CD14-positive monocyte (primary cell): Measurements from ENCODE around the gene AMPD1. TPM values are rescaled to one million over a fixed set of nuclear protein-coding genes. Genes with fewer than 3 reads are reported as not detected.

Source experiments
- DNase-seq, 3 donors: peaks; one replicate each; pipeline ENCODE4 v3.0.0-alpha.2; 2011 to 2022
- H2AFZ ChIP-seq: 2 replicates; pipeline ENCODE4 v1.6.0; 2012; ENCODE audit warnings: mild to moderate bottlenecking, low read depth, low read length, inconsistent platforms; ENCODE audit not compliant: insufficient read depth, poor library complexity, severe bottlenecking
- H3K27ac ChIP-seq, 2 donors: 1 replicate in 1 of 2; 2 replicates in 1 of 2; pipeline ENCODE4 v1.5.1; 2012 to 2013; ENCODE audit warnings: low read length in 2 of 2, control low read depth in 1 of 2, inconsistent platforms in 1 of 2, low read depth in 1 of 2, mild to moderate bottlenecking in 1 of 2
- H3K27me3 ChIP-seq, 2 donors: one replicate each; pipeline versions ENCODE4 v1.6.0 to v1.6.1; 2011 to 2013; ENCODE audit warnings: low read length in 2 of 2; ENCODE audit not compliant: control insufficient read depth in 2 of 2, insufficient read depth in 2 of 2
- H3K36me3 ChIP-seq, 2 donors: replicated peaks in 1 of 2; 1 replicate in 1 of 2; 2 replicates in 1 of 2; pipeline versions ENCODE4 v1.5.1 to v1.6.1; 2012 to 2013; ENCODE audit warnings: low read length in 2 of 2, control low read depth in 1 of 2, inconsistent platforms in 1 of 2, mild to moderate bottlenecking in 1 of 2; ENCODE audit not compliant: insufficient read depth in 2 of 2, control insufficient read depth in 1 of 2
- H3K4me1 ChIP-seq, 2 donors: 1 replicate in 1 of 2; 2 replicates in 1 of 2; pipeline versions ENCODE4 v1.5.1 to v1.6.1; 2012 to 2013; ENCODE audit warnings: low read length in 2 of 2, control low read depth in 1 of 2, inconsistent platforms in 1 of 2, mild to moderate bottlenecking in 1 of 2, moderate library complexity in 1 of 2; ENCODE audit not compliant: insufficient read depth in 2 of 2, control insufficient read depth in 1 of 2
- H3K4me2 ChIP-seq: replicated peaks from 2 replicates; pipeline ENCODE3; 2012; ENCODE audit warnings: low read length, moderate library complexity, mild to moderate bottlenecking; ENCODE audit not compliant: poor library complexity, severe bottlenecking; ENCODE audit errors: extremely low read depth
- H3K4me3 ChIP-seq, 3 experiments: fragments of 200-600 bp in 1 of 3; sonication (generic) in 1 of 3; replicated peaks in 1 of 3; 1 replicate in 2 of 3; 2 replicates in 1 of 3; pipeline ENCODE4 v1.5.1; 2011 to 2013; ENCODE audit warnings: low read length in 3 of 3, mild to moderate bottlenecking in 3 of 3, control low read depth in 2 of 3, low read depth in 2 of 3, inconsistent platforms in 1 of 3, moderate library complexity in 1 of 3
- H3K79me2 ChIP-seq: 2 replicates; pipeline ENCODE4 v1.6.0; 2012; ENCODE audit warnings: mild to moderate bottlenecking, control low read depth, inconsistent platforms, low read length, moderate library complexity; ENCODE audit not compliant: insufficient read depth
- H3K9ac ChIP-seq: 2 replicates; pipeline ENCODE4 v1.6.0; 2017; ENCODE audit warnings: low read length, mild to moderate bottlenecking; ENCODE audit not compliant: insufficient read depth, poor library complexity, severe bottlenecking
- H3K9me3 ChIP-seq, 2 donors: replicated peaks in 1 of 2; 1 replicate in 1 of 2; 2 replicates in 1 of 2; pipeline versions ENCODE4 v1.5.1 to v1.6.1; 2012 to 2013; ENCODE audit warnings: low read length in 2 of 2, control low read depth in 1 of 2; ENCODE audit not compliant: control insufficient read depth in 1 of 2, insufficient read depth in 1 of 2
- H4K20me1 ChIP-seq: 2 replicates; pipeline ENCODE4 v1.6.0; 2012; ENCODE audit warnings: mild to moderate bottlenecking, low read length, control low read depth, moderate library complexity; ENCODE audit not compliant: insufficient read depth
- H3K27ac Mint-ChIP-seq, 7 donors: one replicate each; pipeline ENCODE4 v1.8.0; 2020; ENCODE audit warnings: mild to moderate bottlenecking in 7 of 7, mixed read lengths in 7 of 7, moderate library complexity in 6 of 7, inconsistent platforms in 2 of 7
- H3K27me3 Mint-ChIP-seq, 3 donors: one replicate each; pipeline ENCODE4 v1.8.0; 2021 to 2022; ENCODE audit warnings: low read depth in 3 of 3, mild to moderate bottlenecking in 3 of 3, mixed read lengths in 3 of 3, moderate library complexity in 3 of 3, inconsistent platforms in 1 of 3
- H3K36me3 Mint-ChIP-seq, 2 donors: one replicate each; pipeline ENCODE4 v1.8.0; 2020; ENCODE audit warnings: mixed read lengths in 2 of 2, inconsistent platforms in 1 of 2, mild to moderate bottlenecking in 1 of 2
- H3K4me1 Mint-ChIP-seq: one replicate; pipeline ENCODE4 v1.8.0; 2020; ENCODE audit warnings: mild to moderate bottlenecking, mixed read lengths
- H3K4me3 Mint-ChIP-seq, 2 donors: one replicate each; pipeline ENCODE4 v1.8.0; 2020; ENCODE audit warnings: mild to moderate bottlenecking in 2 of 2, mixed read lengths in 2 of 2, moderate library complexity in 1 of 2
- H3K9me3 Mint-ChIP-seq, 7 donors: one replicate each; pipeline ENCODE4 v1.8.0; 2020 to 2022; ENCODE audit warnings: mixed read lengths in 7 of 7, mild to moderate bottlenecking in 6 of 7, moderate library complexity in 6 of 7, inconsistent platforms in 2 of 7
- WGBS: methylation state at CpG from one replicate; pipeline ENCODE4 v1.1.5; 2013; ENCODE audit warnings: missing lambda C conversion rate; ENCODE audit not compliant: insufficient coverage; 5-methylcytosine and 5-hydroxymethylcytosine counted together
- intact Hi-C, 2 donors: fragments of 100-400 bp; cut with micrococcal nuclease; formaldehyde crosslinking; loops; one replicate each; pipeline versions ENCODE4 v1.15.0 to v1.15.1; 2023
- polyA plus RNA-seq, 3 donors: library from polyadenylated mRNA; depleted of rRNA in 1 of 3; unstranded in 2 of 3; stranded (reverse) in 1 of 3; fragments of 300-500 nt in 2 of 3; fragments of >200 nt in 1 of 3; fragmentation: Illumina TruSeq in 2 of 3; gene quantifications; 1 replicate in 2 of 3; 2 replicates in 1 of 3; pipeline ENCODE4 v1.2.3, GENCODE V29; 2012 to 2021
- TF ChIP-seq, protein P1 (sequence below): fragments of 200-600 bp; IDR thresholded peaks from one replicate; pipeline ENCODE4 v1.8.0; 2022; ENCODE audit warnings: antibody characterized with exemption, mild to moderate bottlenecking

The AMPD1 gene
- polyA plus RNA-seq, 3 donors, result not detected

- no peak overlapping the region for H3K4me3 ChIP-seq
- H2AFZ ChIP-seq, result no peak overlapping the region
- H3K4me1 Mint-ChIP-seq, result no peaks in the 10 kb centered on the region
- H3K27ac ChIP-seq, result no peak overlapping the region
- H3K4me1 ChIP-seq, result no peaks in the 10 kb centered on the region
- H3K79me2 ChIP-seq, result peaks cover 15% of the 10 kb centered on the region
- no peaks in the 10 kb centered on the region for H3K9me3 ChIP-seq
- no peak for DNase-seq
- no peaks in the 10 kb centered on the region for H3K27me3 ChIP-seq
- intact Hi-C loops, result no loop called here
- peaks cover 100% of the 10 kb centered on the region in 2 donors for H3K36me3 ChIP-seq
- no peak overlapping the region for H3K9ac ChIP-seq
- H3K36me3 Mint-ChIP-seq, result peaks cover 87 to 97% of the 10 kb centered on the region in 2 donors
- WGBS, result no CpG with 5 or more reads among the region's 1 CpG
- peak overlapping the region in 2 of 7 donors; percentile 16 to 61 for H3K27ac Mint-ChIP-seq
- H3K9me3 Mint-ChIP-seq, result no peaks in the 10 kb centered on the region
- H3K4me3 Mint-ChIP-seq, result no peak overlapping the region
- H3K27me3 Mint-ChIP-seq, result no peaks in the 10 kb centered on the region
- TF ChIP-seq, protein P1, sequence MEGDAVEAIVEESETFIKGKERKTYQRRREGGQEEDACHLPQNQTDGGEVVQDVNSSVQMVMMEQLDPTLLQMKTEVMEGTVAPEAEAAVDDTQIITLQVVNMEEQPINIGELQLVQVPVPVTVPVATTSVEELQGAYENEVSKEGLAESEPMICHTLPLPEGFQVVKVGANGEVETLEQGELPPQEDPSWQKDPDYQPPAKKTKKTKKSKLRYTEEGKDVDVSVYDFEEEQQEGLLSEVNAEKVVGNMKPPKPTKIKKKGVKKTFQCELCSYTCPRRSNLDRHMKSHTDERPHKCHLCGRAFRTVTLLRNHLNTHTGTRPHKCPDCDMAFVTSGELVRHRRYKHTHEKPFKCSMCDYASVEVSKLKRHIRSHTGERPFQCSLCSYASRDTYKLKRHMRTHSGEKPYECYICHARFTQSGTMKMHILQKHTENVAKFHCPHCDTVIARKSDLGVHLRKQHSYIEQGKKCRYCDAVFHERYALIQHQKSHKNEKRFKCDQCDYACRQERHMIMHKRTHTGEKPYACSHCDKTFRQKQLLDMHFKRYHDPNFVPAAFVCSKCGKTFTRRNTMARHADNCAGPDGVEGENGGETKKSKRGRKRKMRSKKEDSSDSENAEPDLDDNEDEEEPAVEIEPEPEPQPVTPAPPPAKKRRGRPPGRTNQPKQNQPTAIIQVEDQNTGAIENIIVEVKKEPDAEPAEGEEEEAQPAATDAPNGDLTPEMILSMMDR, result no peak
- peaks cover 27% of the 10 kb centered on the region for H4K20me1 ChIP-seq
- no peak overlapping the region for H3K4me2 ChIP-seq
These were observed 28.6 kb upstream of the AMPD1 start for GRCh38 chr1:114723915-114724314.

DNA sequence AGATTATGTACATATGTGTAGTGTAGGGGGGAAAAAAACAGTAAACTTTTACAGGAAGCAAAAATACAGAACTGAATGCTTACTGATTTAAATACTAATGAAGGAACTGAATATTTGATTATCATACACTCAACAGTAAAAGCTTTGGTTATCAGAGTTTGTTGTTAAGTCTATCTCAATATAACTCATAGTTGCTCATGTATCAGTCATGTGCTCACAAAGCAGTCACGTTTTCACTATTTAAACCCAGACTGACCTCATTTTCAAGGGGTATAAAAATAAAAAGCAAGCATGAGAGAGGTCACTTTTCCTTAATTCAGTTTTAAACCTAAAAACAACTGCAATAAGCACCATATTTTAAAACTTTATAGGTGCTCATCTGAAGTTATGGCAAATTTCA lies 28.1 kb upstream of the AMPD1 start:
- no peak for DNase-seq
- no CpG with 5 or more reads among the region's 1 CpG for WGBS
- no peak overlapping the region for H3K4me3 Mint-ChIP-seq
- Histone ChIP-seq H3K27me3 (no peaks in the 10 kb centered on the region), H3K36me3 (peaks cover 100% of the 10 kb centered on the region in 2 donors), H3K79me2 (peaks cover 10% of the 10 kb centered on the region), H4K20me1 (peaks cover 27% of the 10 kb centered on the region), H3K9me3 (no peaks in the 10 kb centered on the region), H3K4me3 (no peak overlapping the region), H3K4me2 (no peak overlapping the region), H3K9ac (no peak overlapping the region), H3K4me1 (no peaks in the 10 kb centered on the region), H3K27ac (no peak overlapping the region), H2AFZ (no peak overlapping the region)
- TF ChIP-seq, protein P1, result no peak
- no peaks in the 10 kb centered on the region for H3K4me1 Mint-ChIP-seq
- peaks cover 88 to 98% of the 10 kb centered on the region in 2 donors for H3K36me3 Mint-ChIP-seq
- intact Hi-C loops, result no loop called here
- no peaks in the 10 kb centered on the region for H3K27me3 Mint-ChIP-seq
- H3K27ac Mint-ChIP-seq, result no peak overlapping the region
- H3K9me3 Mint-ChIP-seq, result no peaks in the 10 kb centered on the region
